Measurements from ENCODE around the gene GYS2. TPM values are rescaled to one million over a fixed set of nuclear protein-coding genes. Genes with fewer than 3 reads are reported as not detected.
"Not testable (repeated sequence)": the region's sequence is repeated elsewhere in the genome, so short reads cannot be mapped to it uniquely, and the experiment has no call there.

GYS2 gene
- total RNA-seq, 4 donors from 2014 or later: not detected

DNA sequence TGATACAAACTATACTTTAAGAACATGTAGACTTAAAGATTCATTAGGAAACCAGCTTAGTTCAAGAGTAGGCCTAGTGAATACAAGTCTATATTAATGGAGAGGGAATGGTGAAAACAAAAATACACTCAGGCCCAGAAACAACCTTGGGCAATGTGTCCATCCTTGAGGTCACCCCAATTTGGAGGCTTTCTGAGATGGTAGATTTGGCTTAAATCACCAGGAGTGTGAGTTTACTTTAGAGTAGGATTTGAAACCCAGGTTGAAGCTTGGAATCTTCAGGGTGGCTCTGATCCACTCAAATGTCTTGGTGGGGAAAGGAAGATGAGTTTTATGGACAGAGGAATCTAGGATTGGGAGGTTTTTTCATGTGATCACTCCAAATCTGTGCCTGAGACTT is 42.5 kb upstream of the GYS2 start:
- TF ChIP-seq, protein P1, sequence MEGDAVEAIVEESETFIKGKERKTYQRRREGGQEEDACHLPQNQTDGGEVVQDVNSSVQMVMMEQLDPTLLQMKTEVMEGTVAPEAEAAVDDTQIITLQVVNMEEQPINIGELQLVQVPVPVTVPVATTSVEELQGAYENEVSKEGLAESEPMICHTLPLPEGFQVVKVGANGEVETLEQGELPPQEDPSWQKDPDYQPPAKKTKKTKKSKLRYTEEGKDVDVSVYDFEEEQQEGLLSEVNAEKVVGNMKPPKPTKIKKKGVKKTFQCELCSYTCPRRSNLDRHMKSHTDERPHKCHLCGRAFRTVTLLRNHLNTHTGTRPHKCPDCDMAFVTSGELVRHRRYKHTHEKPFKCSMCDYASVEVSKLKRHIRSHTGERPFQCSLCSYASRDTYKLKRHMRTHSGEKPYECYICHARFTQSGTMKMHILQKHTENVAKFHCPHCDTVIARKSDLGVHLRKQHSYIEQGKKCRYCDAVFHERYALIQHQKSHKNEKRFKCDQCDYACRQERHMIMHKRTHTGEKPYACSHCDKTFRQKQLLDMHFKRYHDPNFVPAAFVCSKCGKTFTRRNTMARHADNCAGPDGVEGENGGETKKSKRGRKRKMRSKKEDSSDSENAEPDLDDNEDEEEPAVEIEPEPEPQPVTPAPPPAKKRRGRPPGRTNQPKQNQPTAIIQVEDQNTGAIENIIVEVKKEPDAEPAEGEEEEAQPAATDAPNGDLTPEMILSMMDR (IDR thresholded peaks at IDR 0.05): no peak
- TF ChIP-seq POLR2A (IDR thresholded peaks at IDR 0.05): no peak
- H3K9me3 ChIP-seq: no peaks in the 10 kb centered on the region
- H3K27me3 ChIP-seq: no peaks in the 10 kb centered on the region
- H3K4me1 ChIP-seq: no peaks in the 10 kb centered on the region
- H3K27ac ChIP-seq: no peak overlapping the region
- peaks cover 0 to 37% (median 0%) of the 10 kb centered on the region in 3 donors for H3K36me3 ChIP-seq
- H3K4me3 ChIP-seq: no peak overlapping the region
- no peak for DNase-seq

DNA sequence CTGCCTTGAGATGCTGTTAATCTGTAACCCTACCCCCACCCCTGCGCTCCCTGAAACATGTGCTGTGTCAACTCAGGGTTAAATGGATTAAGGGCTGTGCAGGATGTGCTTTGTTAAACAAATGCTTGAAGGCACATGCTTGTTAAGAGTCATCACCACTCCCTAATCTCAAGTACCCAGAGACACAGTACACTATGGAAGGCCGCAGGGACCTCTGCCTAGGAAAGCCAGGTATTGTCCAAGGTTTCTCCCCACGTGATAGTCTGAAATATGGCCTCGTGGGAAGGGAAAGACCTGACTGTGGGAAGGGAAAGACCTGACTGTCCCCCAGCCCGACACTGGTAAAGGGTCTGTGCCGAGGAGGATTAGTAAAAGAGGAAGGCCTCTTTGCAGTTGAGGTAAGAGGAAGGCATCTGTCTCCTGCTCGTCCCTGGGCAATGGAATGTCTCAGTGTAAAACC is 40.4 kb upstream of the GYS2 start:
- not testable (repeated sequence) for DNase-seq, H3K9me3 ChIP-seq, H3K27ac ChIP-seq, H3K4me3 ChIP-seq, H3K27me3 ChIP-seq, H3K4me1 ChIP-seq
- peaks cover 0 to 44% (median 0%) of the 10 kb centered on the region in 3 donors for H3K36me3 ChIP-seq

DNA sequence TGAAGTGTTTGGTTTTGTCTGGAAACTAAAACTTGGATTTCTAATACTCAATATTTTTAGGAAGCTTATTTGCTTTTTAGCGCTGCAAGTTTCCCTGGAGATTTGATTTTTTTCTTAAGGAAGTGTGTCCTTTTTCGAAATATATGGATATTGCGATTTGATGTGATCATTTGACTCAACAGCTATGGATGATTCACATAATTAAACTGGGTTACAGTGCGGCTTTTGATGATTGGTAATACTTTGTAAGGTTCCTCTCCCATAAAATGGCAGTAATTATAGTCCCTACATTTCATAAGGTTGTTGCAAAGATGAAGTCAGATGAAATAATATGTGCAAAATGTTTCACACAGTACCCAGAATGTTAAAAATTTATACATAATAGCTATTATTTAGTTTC is 39.9 kb upstream of the GYS2 start:
- no peak overlapping the region for H3K4me3 ChIP-seq
- no peaks in the 10 kb centered on the region for H3K4me1 ChIP-seq
- peaks cover 0 to 44% (median 0%) of the 10 kb centered on the region in 3 donors for H3K36me3 ChIP-seq
- no peaks in the 10 kb centered on the region for H3K27me3 ChIP-seq
- H3K27ac ChIP-seq: no peak overlapping the region
- no peak for DNase-seq
- TF ChIP-seq, protein P1 (IDR thresholded peaks at IDR 0.05): no peak
- TF ChIP-seq POLR2A (IDR thresholded peaks at IDR 0.05): no peak
- H3K9me3 ChIP-seq: no peaks in the 10 kb centered on the region

DNA sequence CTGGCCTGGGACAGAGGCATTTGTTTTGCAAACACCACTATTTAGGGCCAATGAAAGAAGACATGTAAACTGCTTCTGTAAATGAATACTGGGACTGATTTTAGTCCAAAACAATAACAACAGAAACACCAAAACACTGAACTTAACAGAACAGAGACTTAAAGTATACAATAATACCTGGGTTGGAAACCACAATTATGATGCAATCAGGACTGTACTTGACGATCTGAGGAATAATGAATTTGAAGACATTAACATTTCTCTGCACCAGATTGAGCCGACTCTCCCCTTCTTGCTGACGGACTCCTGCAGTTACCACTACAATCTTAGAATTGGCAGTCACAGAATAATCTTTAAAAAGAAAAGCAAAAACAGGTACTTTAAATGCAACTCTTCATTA is 39.1 kb upstream of the GYS2 start:
- Histone ChIP-seq H3K4me1 (no peaks in the 10 kb centered on the region), H3K27me3 (no peaks in the 10 kb centered on the region), H3K9me3 (no peaks in the 10 kb centered on the region), H3K4me3 (no peak overlapping the region), H3K27ac (no peak overlapping the region), H3K36me3 (peaks cover 0 to 39% (median 0%) of the 10 kb centered on the region in 3 donors)
- no peak for TF ChIP-seq POLR2A (IDR thresholded peaks at IDR 0.05)
- TF ChIP-seq, protein P1 (IDR thresholded peaks at IDR 0.05): no peak
- no peak for DNase-seq

DNA sequence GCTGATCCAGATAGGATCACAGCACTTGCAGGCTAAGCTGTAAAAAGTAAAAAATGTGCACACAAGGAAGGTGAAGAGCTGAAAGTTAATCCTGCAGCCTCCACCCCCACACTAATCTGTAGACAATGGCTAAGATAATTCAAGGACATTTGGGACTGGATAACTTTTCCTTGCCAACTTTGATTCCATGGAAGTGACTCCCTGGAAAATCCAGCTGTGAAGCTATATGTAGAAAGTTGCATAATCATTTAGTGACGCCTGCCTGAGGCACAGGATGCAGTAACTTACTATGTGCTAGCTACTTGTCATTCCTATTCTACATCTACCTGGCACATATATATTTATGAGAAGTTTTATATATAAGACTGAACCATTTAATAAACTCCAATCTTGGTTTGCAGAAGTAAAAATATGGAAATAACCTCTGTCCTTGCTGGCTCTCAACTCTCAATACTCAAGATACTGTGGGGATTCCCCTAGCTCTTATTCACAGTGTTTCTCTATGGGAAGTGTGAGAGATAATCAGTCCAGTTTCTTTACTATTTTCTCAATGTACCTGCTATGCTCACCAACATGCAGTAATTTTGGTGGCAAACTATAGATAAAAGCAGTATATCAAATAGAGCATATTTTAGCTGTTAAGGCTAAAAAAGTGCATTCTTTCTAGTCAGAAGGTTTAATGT is 38.2 kb upstream of the GYS2 start:
- no peaks in the 10 kb centered on the region for H3K9me3 ChIP-seq
- H3K4me3 ChIP-seq: no peak overlapping the region
- no peaks in the 10 kb centered on the region for H3K27me3 ChIP-seq
- no peak for DNase-seq
- H3K36me3 ChIP-seq: peaks cover 0 to 39% (median 0%) of the 10 kb centered on the region in 3 donors
- H3K4me1 ChIP-seq: no peaks in the 10 kb centered on the region
- no peak overlapping the region for H3K27ac ChIP-seq
- TF ChIP-seq POLR2A (IDR thresholded peaks at IDR 0.05): no peak
- TF ChIP-seq, protein P1 (IDR thresholded peaks at IDR 0.05): no peak

DNA sequence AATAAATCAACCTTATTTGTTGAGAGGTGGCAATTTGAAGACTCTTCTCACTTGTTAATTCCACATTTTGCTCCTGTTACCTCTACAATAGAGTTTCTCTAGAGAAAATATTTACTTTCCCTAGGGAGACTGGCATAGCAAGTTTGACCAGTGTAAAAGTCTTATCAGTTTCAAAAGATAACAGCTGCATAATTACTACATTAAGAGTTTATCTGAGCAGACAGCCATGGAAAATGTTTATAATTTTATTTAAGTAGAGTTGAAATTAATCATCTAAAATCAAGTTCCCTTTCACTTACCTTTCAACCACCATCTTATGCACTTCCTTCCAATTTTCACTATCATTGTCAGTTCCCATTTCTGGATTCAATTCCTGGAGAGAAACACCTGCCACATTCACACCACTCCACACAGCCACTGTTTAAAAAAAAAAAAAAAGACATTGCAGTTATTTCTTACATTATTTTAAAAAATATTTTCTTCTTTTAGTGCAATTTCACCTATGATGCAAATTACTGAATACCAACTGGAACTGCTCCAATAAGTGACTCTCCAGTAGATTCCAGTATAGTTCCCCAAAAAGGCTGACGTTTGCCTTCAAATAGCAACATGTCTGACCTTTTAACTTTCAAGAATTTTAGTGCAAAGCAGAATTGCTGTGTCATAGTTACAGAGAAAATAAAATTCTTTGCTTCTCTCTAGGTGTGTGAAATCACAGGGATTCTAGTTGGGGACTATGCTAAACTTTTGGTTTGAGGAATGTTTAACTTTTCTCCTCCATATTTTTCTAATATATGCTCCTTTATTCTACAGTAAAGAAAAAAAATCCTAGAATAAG is 33.6 kb upstream of the GYS2 start:
- H3K27me3 ChIP-seq: no peaks in the 10 kb centered on the region
- H3K4me1 ChIP-seq: no peaks in the 10 kb centered on the region
- H3K36me3 ChIP-seq: peaks cover 0 to 40% (median 0%) of the 10 kb centered on the region in 3 donors
- TF ChIP-seq, protein P1 (IDR thresholded peaks at IDR 0.05): no peak
- no peak for TF ChIP-seq POLR2A (IDR thresholded peaks at IDR 0.05)
- H3K27ac ChIP-seq: no peak overlapping the region
- H3K4me3 ChIP-seq: no peak overlapping the region
- no peak for DNase-seq
- no peaks in the 10 kb centered on the region for H3K9me3 ChIP-seq
